Adrenal gland (tissue), 5 donors: ENCODE data around the gene C12orf42.

Source experiments
- CTCF ChIP-seq, 6 experiments: fragments of 450-650 bp in 4 of 6; fragments of 200-600 bp in 2 of 6; sonication (generic) in 1 of 6; IDR thresholded peaks; 1 replicate in 5 of 6; 2 replicates in 1 of 6; pipeline versions ENCODE4 v1.5.1 to v1.8.0; 2016 to 2021; ENCODE audit warnings: antibody characterized with exemption in 6 of 6, mild to moderate bottlenecking in 2 of 6, moderate library complexity in 1 of 6
- POLR2A ChIP-seq, 2 donors: fragments of 450-650 bp; IDR thresholded peaks; one replicate each; pipeline ENCODE4 v1.6.1; 2017; ENCODE audit warnings: antibody characterized with exemption in 2 of 2, mild to moderate bottlenecking in 2 of 2, moderate library complexity in 1 of 2
- donor health status: DM: no; HTN: no; CAD: no.

GRCh38 chr12:103272949-103273348 lies 222.8 kb downstream of the C12orf42 start:
- TF ChIP-seq CTCF (IDR thresholded peaks at IDR 0.05) (no peak), POLR2A (IDR thresholded peaks at IDR 0.05) (no peak)
